Body of pancreas (tissue), 4 donors: ENCODE measurements around the gene HTR2B.

Source experiments
- POLR2A ChIP-seq, 3 donors: fragments of 450-650 bp; IDR thresholded peaks; one replicate each; pipeline ENCODE4 v1.6.1; 2016; ENCODE audit warnings: antibody characterized with exemption in 3 of 3, mild to moderate bottlenecking in 2 of 3
- TF ChIP-seq, protein P1 (sequence below), 7 experiments: fragments of 450-650 bp in 4 of 7; fragments of 200-600 bp in 3 of 7; sonication (generic) in 3 of 7; IDR thresholded peaks; one replicate each; pipeline ENCODE4 v1.5.1; 2016 to 2019; ENCODE audit warnings: antibody characterized with exemption in 7 of 7

DNA sequence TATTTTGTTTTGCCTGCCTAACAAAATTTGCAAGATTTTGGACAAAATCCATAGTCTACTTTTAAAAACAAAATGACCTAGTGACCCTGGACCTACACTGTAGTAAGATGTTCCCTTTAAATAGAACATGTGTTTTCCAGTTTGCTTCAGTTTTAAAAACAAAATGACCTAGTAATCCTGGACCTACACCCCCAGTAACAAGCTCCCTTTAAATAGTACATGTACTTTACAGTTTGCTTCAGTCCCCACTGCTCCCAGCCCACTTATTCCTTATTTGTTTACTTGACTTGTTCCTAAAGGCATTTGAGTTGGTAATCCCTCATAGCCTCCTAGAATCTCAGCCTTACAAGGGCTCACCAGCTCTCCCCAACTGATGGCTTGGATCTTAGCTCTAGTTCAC is 34.5 kb upstream of the HTR2B start:
- TF ChIP-seq, protein P1, sequence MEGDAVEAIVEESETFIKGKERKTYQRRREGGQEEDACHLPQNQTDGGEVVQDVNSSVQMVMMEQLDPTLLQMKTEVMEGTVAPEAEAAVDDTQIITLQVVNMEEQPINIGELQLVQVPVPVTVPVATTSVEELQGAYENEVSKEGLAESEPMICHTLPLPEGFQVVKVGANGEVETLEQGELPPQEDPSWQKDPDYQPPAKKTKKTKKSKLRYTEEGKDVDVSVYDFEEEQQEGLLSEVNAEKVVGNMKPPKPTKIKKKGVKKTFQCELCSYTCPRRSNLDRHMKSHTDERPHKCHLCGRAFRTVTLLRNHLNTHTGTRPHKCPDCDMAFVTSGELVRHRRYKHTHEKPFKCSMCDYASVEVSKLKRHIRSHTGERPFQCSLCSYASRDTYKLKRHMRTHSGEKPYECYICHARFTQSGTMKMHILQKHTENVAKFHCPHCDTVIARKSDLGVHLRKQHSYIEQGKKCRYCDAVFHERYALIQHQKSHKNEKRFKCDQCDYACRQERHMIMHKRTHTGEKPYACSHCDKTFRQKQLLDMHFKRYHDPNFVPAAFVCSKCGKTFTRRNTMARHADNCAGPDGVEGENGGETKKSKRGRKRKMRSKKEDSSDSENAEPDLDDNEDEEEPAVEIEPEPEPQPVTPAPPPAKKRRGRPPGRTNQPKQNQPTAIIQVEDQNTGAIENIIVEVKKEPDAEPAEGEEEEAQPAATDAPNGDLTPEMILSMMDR (IDR thresholded peaks at IDR 0.05), result no peak
- no peak for TF ChIP-seq POLR2A (IDR thresholded peaks at IDR 0.05)
